HG03039 (cell line): ENCODE data around the gene SPINT2.
"Not testable (repeated sequence)": the region's sequence is repeated elsewhere in the genome, so short reads cannot be mapped to it uniquely, and the experiment has no call there.

Source experiments
- ATAC-seq: cut with Tn5 transposase; IDR thresholded peaks from one replicate; pipeline ENCODE4 v1.9.1; 2021; ENCODE audit warnings: mild to moderate bottlenecking, moderate library complexity; ENCODE audit not compliant: unreplicated experiment

Gene SPINT2

DNA sequence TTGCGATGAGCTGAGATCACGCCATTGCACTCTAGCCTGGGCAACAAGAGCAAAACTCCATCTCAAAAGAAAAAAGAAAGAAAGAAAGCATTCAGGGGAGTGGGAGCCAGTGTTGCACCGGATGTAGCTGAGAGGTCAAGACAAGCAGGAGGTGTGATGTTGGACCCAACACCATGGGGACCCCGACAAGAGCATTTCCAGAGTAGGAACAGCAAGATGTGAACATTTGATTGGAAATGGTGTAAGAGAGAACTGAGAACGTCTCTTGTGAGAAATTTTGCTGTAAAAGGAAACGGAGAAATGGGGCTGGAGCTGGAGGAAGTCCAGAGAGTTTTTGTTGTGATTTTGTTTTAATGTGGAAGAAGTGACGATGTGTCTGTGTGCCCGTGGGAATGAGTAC is 24.6 kb upstream of the SPINT2 start:
- ATAC-seq: no peak

GRCh38 chr19:38243279-38243673 is 21.1 kb upstream of the SPINT2 start:
- no peak for ATAC-seq

GRCh38 chr19:38245826-38246498 is 18.4 kb upstream of the SPINT2 start:
- no peak for ATAC-seq

DNA sequence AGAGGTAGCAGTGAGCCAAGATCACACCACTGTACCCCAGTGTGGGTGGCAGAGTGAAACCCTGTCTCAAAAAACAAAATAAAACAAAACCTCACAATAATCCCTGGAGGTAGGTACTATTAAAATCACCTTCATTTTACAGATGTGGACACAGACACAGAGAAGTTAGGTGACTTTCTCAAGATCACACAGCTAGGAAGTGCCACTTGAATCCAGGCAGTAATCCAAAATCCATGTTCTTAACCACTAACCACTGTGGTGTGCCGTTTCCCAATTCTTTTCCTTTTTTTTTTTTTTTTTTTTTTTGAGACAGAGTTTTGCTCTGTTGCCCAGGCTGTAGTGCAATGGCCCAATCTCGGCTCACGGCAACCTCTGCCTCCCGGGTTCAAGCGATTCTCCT is 17.2 kb upstream of the SPINT2 start:
- ATAC-seq: no peak

GRCh38 chr19:38247734-38248268 is 16.6 kb upstream of the SPINT2 start:
- no peak for ATAC-seq

DNA sequence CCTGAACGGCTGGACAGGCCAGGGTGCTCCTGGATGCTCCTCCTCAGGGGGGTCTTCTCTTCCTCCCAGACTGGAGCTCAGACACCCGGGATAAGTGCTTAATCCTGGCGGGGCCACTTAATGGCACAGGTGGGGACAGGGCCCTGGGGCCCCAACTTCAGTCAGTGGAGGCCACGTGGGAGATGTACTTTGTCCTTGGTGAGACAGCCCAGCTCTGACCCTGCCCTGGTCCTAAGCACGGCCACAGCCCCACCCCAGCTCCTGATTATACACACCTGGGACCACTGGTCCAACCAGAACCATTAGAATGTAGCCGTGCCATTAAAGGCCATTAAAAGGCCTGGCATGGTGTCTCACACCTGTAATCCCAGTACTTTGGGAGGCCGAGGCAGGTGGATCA is 16.0 kb upstream of the SPINT2 start:
- no peak for ATAC-seq

- no peak for ATAC-seq
These were observed 13.9 kb upstream of the SPINT2 start for GRCh38 chr19:38250428-38250820.

- no peak for ATAC-seq
These were observed 13.4 kb upstream of the SPINT2 start for GRCh38 chr19:38250821-38251563.

GRCh38 chr19:38251564-38252051 is 12.8 kb upstream of the SPINT2 start:
- ATAC-seq: no peak

GRCh38 chr19:38252385-38252784 is 12.0 kb upstream of the SPINT2 start:
- no peak for ATAC-seq

GRCh38 chr19:38252941-38253691 is 11.3 kb upstream of the SPINT2 start:
- ATAC-seq: no peak

DNA sequence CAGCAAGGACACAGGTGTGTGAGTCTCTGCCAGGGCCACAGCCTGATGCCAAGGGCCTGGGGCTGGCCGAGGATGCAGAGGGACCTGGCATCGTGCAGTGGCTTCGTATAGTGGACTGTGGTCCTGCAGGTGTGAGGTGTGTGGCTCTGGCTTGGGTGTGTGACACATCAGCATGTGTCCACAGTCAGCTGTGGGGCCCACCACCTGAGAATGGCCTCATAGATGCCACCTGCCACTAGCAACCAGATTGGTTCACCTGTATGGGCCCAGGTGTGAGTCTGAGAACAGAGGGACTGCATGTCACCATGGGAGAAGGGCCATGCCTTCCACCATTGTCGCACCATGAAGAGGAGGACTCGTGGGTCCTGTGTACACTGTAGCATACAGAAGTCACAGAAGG is 10.6 kb upstream of the SPINT2 start:
- ATAC-seq: no peak

GRCh38 chr19:38255383-38256014 is 8.9 kb upstream of the SPINT2 start:
- no peak for ATAC-seq

GRCh38 chr19:38261942-38262341 is 2.4 kb upstream of the SPINT2 start:
- not testable (repeated sequence) for ATAC-seq

- no peak for ATAC-seq
These were observed 1.6 kb upstream of the SPINT2 start for GRCh38 chr19:38262585-38263268.

GRCh38 chr19:38263689-38264485 is 486 bp upstream of the SPINT2 start:
- ATAC-seq: no peak

DNA sequence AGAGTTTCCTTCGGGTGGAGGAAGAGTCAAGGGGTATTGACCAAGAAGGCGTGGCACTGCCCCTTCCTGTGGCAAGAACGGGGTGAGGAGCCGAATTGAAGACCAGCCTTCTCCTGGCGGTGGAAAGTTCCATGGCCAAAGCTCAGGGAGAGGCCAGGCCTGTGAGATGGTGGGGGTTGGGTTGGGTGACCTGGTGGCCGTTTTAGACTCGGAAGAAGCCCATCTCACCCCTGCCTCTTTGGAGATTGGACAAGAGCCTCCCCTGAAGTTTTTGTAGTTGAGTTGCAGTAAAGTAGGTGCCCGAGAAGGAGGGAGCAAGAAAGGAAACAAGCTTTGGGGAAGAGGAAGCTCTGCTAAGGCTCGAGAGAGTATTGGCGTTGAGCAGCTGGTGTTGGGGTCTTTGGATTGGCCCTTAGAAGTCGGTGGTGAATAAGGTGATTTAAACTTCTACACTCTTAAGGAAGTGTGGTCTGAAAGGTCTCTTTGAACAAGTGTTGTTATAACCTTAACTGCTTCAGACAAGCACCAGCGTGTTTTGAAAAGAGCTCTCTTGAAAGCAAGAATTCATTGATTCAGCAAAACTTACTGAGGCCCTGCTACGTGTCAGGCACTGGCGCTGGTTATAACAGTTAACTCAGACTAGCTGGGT is 964 bp downstream of the SPINT2 start:
- ATAC-seq: no peak

GRCh38 chr19:38265921-38266429 is 1.6 kb downstream of the SPINT2 start:
- ATAC-seq: no peak
